HG03521 (cell line): ENCODE data around the gene SOWAHA.
A peak's percentile ranks its signal among the peaks of the same experiment; 100 is the strongest.
"Not testable (repeated sequence)": the region's sequence is repeated elsewhere in the genome, so short reads cannot be mapped to it uniquely, and the experiment has no call there.

Experiments used
- ATAC-seq: cut with Tn5 transposase; IDR thresholded peaks from one replicate; pipeline ENCODE4 v1.9.1; 2021; ENCODE audit warnings: mild to moderate bottlenecking, moderate library complexity; ENCODE audit not compliant: unreplicated experiment

Gene SOWAHA

GRCh38 chr5:132806804-132807162 is 6.3 kb upstream of the SOWAHA start:
- not testable (repeated sequence) for ATAC-seq

- ATAC-seq: no peak
These were observed 5.8 kb upstream of the SOWAHA start for GRCh38 chr5:132807163-132807838.

GRCh38 chr5:132808448-132808847 is 4.7 kb upstream of the SOWAHA start:
- ATAC-seq: no peak

- no peak for ATAC-seq
These were observed 4.2 kb upstream of the SOWAHA start for GRCh38 chr5:132808866-132809265.

GRCh38 chr5:132810605-132811004 is 2.5 kb upstream of the SOWAHA start:
- ATAC-seq: no peak

GRCh38 chr5:132812123-132812765 is 858 bp upstream of the SOWAHA start:
- no peak for ATAC-seq

- ATAC-seq: no peak
These were observed 749 bp downstream of the SOWAHA start for GRCh38 chr5:132813599-132814502.

GRCh38 chr5:132814503-132815294 is 1.6 kb downstream of the SOWAHA start:
- no peak for ATAC-seq

GRCh38 chr5:132815454-132815853 is 2.4 kb downstream of the SOWAHA start:
- ATAC-seq: no peak

- no peak for ATAC-seq
These were observed 3.0 kb downstream of the SOWAHA start for GRCh38 chr5:132816083-132816482.

- no peak for ATAC-seq
These were observed 3.5 kb downstream of the SOWAHA start for GRCh38 chr5:132816554-132816953.

- no peak for ATAC-seq
These were observed 3.9 kb downstream of the SOWAHA start for GRCh38 chr5:132817011-132817410.

GRCh38 chr5:132819468-132819867 is 6.4 kb downstream of the SOWAHA start:
- no peak for ATAC-seq

GRCh38 chr5:132820162-132820754 is 7.2 kb downstream of the SOWAHA start:
- peak; percentile 84 for ATAC-seq

- ATAC-seq: no peak
These were observed 8.2 kb downstream of the SOWAHA start for GRCh38 chr5:132821350-132821749.

GRCh38 chr5:132821791-132822190 is 8.7 kb downstream of the SOWAHA start:
- no peak for ATAC-seq

- ATAC-seq: no peak
These were observed 9.8 kb downstream of the SOWAHA start for GRCh38 chr5:132822650-132823480.

- no peak for ATAC-seq
These were observed 10.5 kb downstream of the SOWAHA start for GRCh38 chr5:132823481-132824050.

GRCh38 chr5:132824426-132824825 is 11.3 kb downstream of the SOWAHA start:
- no peak for ATAC-seq
